ENCODE data around the gene TBC1D10A. TPM values are rescaled to one million over a fixed set of nuclear protein-coding genes. Genes with fewer than 3 reads are reported as not detected.

Gene TBC1D10A
- total RNA-seq, 1 donor from 2014 or later, result 15.3 TPM

- Mint-ChIP-seq H3K4me1 (ENCODE audit: unreplicated experiment) (peaks cover 4% of the 10 kb centered on the region), H3K9me3 (no peaks in the 10 kb centered on the region), H3K27ac (no peak overlapping the region), H3K4me3 (no peak overlapping the region), H3K27me3 (peaks cover 4% of the 10 kb centered on the region), H3K36me3 (no peaks in the 10 kb centered on the region)
- no peak for TF ChIP-seq CTCF (conservative IDR thresholded peaks at IDR 0.05)
- DNase-seq (ENCODE audit: extremely low spot score, unreplicated experiment), result no peak
Measured at GRCh38 chr22:30272781-30273601, 53.8 kb downstream of the TBC1D10A start.

GRCh38 chr22:30270832-30271231 is 55.9 kb downstream of the TBC1D10A start:
- no peak overlapping the region for H3K27ac Mint-ChIP-seq
- H3K9me3 Mint-ChIP-seq, result no peaks in the 10 kb centered on the region
- DNase-seq (ENCODE audit: extremely low spot score, unreplicated experiment), result no peak

GRCh38 chr22:30268331-30268730 is 58.4 kb downstream of the TBC1D10A start:
- H3K36me3 Mint-ChIP-seq, result no peaks in the 10 kb centered on the region
- H3K27ac Mint-ChIP-seq, result no peak overlapping the region
- H3K4me3 Mint-ChIP-seq, result no peak overlapping the region
- no peaks in the 10 kb centered on the region for H3K4me1 Mint-ChIP-seq (ENCODE audit: unreplicated experiment)
- DNase-seq (ENCODE audit: extremely low spot score, unreplicated experiment), result no peak
- no peak for TF ChIP-seq CTCF (conservative IDR thresholded peaks at IDR 0.05)
- H3K9me3 Mint-ChIP-seq, result no peaks in the 10 kb centered on the region
- H3K27me3 Mint-ChIP-seq, result peaks cover 4% of the 10 kb centered on the region

More at GRCh38 chr22:30270832-30271231, 55.9 kb downstream of the TBC1D10A start:
- no peaks in the 10 kb centered on the region for H3K4me1 Mint-ChIP-seq (ENCODE audit: unreplicated experiment)
- H3K27me3 Mint-ChIP-seq, result peaks cover 4% of the 10 kb centered on the region
- no peak overlapping the region for H3K4me3 Mint-ChIP-seq
- H3K36me3 Mint-ChIP-seq, result no peaks in the 10 kb centered on the region
- TF ChIP-seq CTCF (conservative IDR thresholded peaks at IDR 0.05), result no peak

- H3K27me3 Mint-ChIP-seq, result peaks cover 6% of the 10 kb centered on the region
- H3K27ac Mint-ChIP-seq, result no peak overlapping the region
- TF ChIP-seq CTCF (conservative IDR thresholded peaks at IDR 0.05), result no peak
Measured at GRCh38 chr22:30267382-30268302, 59.1 kb downstream of the TBC1D10A start.

GRCh38 chr22:30266445-30267381 is 60.0 kb downstream of the TBC1D10A start, which contains the start of gene OSM:
OSM (minus strand) TSS chr22:30266851; CDS start chr22:30266799, 52 bp downstream.
- H3K27me3 Mint-ChIP-seq, result peaks cover 5% of the 10 kb centered on the region
- H3K27ac Mint-ChIP-seq, result no peak within 1 kb of the TSS
- no peaks in the 10 kb centered on the region for H3K36me3 Mint-ChIP-seq
- H3K4me3 Mint-ChIP-seq, result no peak within 1 kb of the TSS
- no peak for DNase-seq (ENCODE audit: extremely low spot score, unreplicated experiment)
- H3K4me1 Mint-ChIP-seq (ENCODE audit: unreplicated experiment), result peaks cover 7% of the 10 kb centered on the region
- no peaks in the 10 kb centered on the region for H3K9me3 Mint-ChIP-seq
- no peak for TF ChIP-seq CTCF (conservative IDR thresholded peaks at IDR 0.05)

More at GRCh38 chr22:30267382-30268302, 59.1 kb downstream of the TBC1D10A start:
- Mint-ChIP-seq H3K4me1 (ENCODE audit: unreplicated experiment) (no peaks in the 10 kb centered on the region), H3K36me3 (no peaks in the 10 kb centered on the region), H3K4me3 (no peak overlapping the region), H3K9me3 (no peaks in the 10 kb centered on the region)
- DNase-seq (ENCODE audit: extremely low spot score, unreplicated experiment), result no peak

Data from type B pancreatic cell (in vitro differentiated cells).